Stimulated activated CD4-positive, alpha-beta T cell treated with anti-CD3 and anti-CD28 coated beads, Interleukin-1b, Interleukin-23, amount 100 ng/mL, for 1 hour (primary cell): ENCODE results near the gene CACNG8.
A peak's percentile ranks its signal among the peaks of the same experiment; 100 is the strongest.

ENCODE experiments used
- DNase-seq, 2 donors: peaks; one replicate each; pipeline ENCODE4 v3.0.0-alpha.2; 2020; ENCODE audit warnings: low read depth in 2 of 2

CACNG8 gene

DNA sequence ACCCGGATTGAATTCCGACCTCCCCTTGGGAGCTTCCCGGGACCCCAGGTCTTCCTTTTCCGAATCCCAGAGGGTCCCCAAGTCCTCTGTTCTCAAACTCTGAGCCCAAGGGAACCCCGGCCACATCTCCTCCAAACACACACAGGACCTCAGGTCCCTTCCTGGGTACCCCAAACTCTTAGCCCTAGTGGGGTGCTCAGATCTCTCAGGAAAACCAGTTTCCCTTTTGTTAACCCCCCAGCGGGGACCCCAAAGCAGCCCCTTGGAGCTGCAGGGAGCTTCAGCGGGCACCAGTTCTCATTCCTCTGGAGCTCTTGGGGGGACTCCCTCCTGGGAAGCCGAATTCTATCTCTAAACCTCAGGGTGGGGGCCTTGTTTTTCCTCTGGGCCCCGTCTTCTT is 29.5 kb downstream of the CACNG8 start:
- DNase-seq = no peak

DNA sequence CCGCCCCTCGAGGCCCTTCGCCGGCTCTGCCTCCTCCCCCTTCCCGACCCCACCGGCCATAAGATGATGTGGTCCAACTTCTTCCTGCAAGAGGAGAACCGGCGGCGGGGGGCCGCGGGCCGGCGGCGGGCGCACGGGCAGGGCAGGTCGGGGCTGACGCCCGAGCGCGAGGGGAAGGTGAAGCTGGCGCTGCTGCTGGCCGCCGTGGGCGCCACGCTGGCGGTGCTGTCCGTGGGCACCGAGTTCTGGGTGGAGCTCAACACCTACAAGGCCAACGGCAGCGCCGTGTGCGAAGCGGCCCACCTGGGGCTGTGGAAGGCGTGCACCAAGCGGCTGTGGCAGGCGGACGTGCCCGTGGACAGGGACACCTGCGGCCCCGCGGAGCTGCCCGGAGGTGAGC is 30.1 kb downstream of the CACNG8 start:
- no peak for DNase-seq

DNA sequence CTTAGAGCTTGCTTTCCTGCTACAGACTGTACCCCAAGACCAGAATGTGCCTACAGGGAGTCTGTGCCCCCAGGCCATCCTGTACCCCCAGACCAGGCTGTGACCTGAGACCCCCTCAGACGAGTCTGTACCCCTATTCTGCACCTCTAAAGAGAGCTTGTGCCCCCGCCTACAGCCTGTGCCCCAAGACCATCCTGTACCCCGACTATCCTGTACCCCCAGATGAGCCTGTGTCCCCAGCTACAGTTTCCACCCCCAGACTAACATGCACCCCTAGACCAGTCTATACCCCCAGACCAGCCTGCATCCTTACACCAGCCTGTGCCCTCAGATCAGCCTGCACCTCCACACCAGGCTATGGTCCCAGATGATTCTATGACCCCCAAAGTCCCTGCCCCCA is 30.7 kb downstream of the CACNG8 start:
- DNase-seq = no peak

DNA sequence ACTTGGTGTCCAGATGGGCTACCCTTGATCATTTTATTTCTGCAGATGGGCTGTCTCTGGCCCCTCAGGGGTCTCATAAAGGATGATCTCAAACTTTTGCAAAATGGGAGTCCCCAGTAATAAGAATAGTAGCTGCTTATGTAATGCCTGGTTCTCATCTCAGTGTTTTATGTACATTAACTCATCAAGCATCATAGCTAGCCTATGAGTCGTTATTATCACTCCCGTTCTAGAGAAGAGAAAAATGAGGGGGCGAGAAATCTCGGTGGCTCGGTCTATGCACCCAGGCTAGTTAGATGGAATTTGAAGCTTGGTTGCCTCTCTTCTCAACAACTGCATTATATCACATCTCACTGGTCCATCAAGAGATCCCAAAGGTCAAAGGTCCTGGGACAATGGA is 32.1 kb downstream of the CACNG8 start:
- DNase-seq = no peak

DNA sequence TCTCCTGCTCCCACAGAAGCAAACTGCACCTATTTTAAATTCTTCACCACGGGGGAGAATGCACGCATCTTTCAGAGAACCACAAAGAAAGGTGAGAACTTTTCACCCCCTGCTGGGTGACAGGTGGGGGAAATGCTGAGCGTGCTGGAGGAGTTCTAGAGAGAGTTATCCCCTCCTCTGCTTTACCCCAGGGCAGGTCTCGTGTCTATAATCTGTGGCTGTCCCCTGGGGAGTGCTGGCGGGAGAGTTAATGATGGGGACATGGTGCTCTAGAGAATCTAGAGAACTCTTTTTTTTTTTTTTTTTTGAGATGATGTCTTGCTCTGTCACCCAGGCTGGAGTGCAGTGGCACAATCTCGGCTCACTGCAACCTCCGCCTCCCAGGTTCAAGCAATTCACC is 35.5 kb downstream of the CACNG8 start:
- no peak for DNase-seq

DNA sequence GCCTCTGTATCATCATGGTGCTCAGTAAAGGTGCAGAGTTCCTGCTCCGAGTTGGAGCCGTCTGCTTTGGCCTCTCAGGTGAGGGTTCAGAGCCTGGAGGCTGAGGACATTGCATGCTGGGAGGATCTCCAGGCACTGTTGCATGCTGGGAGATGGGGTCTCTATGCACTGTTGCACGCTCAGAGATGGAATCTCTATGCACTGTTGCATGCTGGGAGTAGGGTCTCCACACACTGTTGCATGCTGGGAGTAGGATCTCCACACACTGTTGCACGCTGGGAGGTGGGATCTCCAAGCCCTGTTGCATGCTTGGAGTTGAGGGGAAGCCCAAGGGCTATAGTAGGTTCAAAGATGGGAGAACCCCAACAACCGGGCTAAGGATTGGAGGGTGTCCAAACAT is 37.0 kb downstream of the CACNG8 start:
- no peak for DNase-seq

DNA sequence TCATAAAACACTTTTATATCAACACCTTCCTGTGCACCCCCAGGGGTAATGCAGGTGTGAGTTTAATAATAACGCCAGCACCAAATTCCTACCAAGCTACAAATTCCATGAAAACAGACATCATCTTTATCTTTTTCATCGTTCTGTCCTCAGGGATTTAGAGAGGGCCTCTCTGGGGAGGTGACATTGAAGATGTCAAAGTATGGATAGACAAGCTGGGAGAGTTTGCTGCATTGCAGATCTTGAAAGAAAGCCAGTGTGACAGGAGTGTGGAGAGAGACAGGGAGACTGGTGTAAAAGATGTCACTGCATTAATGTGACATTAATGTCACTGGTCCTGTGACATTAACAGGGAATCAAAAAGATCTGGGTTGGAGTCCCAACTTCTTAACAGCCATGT is 38.8 kb downstream of the CACNG8 start:
- no peak for DNase-seq

DNA sequence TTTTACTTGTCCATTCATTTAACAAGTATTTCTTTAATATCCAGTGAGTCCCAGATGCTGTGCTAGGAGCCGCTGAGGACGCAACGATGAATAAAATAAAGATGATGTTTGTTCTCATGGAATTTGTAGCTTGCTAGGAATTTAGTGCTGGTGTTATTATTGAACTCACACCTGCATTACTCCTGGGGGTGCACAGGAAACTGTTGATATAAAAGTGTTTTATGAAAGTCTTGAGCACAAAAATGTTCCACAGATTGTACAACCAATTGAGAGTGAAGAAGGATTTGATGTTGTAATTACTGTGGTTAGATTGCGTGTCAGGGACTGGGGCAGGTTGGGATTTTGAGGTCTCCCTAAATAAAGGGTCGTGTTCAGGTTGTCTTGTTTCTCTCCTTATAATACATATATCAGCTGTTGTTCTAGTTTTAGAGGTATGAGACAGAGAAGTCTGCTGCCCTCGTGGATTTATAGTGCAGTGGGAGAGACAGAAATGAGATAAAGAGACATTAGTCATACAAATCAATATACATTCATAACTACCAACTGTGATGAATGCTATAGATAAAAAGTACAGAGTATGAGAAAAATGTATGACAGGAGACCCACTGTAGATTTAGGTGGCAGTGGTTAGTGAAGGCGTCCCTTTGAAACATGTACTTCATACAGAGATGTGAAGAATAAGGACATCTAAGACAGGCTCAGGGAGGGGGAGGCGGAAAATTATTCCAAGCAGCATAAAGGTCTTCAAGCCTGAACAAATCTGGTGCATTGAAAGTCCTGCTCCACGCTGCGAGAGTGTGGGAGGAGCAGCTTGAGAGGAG is 40.0 kb downstream of the CACNG8 start:
- DNase-seq = no peak

DNA sequence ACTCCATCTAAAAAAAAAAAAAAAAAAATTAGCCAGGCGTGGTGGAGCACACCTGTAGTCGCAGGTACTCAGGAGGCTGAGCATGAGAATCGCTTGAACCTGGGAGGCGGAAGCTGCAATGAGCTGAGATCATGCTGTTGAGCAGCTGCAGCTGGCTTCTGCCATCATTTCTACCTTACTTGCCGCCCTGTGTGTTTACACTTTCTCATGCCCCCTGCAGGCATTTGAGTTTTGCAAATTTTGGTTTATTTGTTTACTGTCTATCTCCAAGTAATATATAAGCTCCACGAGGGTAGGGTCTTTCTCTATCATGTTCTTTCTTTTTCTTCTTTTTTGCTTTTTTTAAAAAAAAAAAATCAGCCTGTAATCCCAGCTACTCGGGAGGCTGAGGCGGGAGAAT is 46.7 kb downstream of the CACNG8 start:
- no peak for DNase-seq

DNA sequence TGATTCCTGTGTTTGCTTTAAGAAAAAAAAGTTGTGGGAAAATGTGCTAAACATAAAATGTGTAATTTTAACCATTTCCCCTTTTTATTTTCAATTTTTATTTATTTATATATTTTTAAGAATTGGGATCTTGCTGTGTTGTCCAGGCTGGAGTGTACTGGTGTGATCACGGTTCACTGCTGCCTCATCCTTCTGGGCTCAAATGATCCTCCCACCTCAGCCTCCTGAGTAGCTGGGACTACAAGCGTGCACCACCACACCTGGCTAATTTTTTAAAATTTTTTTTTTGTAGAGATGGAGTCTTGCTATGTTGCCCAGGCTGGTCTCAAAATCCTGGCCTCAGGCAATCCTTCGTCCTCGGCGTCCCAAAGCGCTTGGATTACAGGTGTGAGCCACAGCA is 47.7 kb downstream of the CACNG8 start:
- no peak for DNase-seq

DNA sequence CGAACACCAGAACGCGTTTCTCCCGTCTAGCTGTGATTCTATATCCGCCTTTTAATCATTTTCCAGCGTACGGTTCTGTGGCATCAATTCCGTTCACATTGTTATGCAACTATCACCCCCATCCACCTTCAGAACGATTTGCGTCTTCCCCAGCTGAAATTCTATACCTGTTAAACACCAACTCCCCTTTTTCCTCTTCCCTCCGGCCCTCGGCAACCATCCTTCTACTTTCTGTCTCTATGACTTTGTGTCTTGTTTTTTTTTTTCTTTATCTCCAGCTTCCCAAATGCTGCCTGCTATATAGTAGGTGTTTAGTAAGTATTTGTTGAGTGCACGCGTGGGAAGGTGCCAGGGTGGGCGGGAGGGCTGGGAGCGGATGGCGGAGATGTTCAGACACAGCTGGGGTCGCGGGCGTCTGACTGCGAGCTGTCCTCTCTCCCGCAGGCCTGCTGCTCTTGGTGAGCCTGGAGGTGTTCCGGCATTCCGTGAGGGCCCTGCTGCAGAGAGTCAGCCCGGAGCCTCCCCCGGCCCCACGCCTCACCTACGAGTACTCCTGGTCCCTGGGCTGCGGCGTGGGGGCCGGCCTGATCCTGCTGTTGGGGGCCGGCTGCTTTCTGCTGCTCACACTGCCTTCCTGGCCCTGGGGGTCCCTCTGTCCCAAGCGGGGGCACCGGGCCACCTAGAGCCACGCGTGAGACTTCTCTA is 48.9 kb downstream of the CACNG8 start:
- no peak for DNase-seq

DNA sequence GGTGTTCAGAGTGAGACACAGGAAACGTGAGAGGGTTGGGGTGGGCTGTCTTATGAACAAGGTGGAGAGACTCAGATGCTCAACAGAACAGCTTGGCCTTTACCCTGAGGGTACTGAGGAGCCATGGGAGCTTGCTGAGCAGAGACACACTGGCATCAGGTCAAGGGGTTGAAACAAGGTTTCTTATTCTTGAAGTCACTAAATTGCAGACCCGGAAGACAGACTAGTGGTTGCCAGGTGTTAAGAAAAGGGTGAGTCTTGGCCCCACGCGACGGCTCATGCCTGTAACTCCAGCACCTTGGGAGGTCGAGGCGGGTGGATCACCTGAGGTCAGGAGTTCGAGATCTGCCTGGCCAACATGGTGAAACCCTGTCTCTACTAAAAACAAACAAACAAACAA is 51.1 kb downstream of the CACNG8 start:
- no peak for DNase-seq

DNA sequence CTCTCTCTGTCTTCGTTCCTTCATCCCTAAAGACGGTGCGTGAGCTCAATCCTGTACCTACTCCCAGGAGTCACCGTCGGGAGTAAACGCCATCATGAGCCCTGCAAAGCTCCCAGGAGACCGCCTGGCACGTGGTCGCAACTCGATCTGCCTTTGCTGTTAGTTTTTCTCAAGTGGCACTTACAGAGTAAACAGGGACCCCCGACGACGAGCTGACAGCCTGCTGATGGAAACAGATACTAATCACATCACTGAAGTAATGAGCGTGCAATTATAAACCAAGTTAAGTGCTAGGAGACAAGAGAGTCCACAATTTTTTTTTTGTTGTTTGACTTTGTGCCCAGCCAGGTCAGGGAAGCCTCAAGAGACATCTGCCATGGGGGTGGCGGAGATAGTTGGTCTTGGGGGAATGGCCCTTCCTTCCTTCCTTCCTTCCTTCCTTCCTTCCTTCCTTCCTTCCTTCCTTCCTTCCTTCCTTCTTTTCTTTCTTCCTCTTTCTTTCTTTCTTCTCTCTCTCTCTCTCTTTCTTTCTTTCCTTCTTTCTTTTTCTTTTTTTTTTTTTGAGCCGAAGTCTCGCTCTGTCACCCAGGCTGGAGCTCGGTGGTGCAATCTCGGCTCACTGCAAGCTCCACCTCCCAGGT is 52.3 kb downstream of the CACNG8 start:
- no peak for DNase-seq

DNA sequence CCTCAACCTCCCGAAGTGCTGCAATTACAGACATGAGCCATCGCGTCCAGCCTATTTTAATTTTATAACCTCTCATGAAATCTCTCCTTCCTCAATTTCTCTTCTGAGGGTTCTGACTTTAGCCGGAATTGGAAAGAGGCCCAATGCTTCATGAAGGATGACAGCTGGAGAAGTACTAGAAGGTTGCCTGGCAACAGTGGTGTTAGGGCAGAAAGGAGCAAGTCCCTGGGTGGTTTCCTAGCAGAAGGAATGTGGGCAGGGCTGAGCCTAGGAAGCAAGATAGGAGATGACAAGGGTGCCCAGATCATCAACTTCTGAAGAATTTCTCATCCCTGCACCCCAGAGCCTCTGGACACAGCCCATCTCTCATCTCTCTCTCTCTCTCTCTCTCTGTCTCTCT is 54.5 kb downstream of the CACNG8 start:
- no peak for DNase-seq

DNA sequence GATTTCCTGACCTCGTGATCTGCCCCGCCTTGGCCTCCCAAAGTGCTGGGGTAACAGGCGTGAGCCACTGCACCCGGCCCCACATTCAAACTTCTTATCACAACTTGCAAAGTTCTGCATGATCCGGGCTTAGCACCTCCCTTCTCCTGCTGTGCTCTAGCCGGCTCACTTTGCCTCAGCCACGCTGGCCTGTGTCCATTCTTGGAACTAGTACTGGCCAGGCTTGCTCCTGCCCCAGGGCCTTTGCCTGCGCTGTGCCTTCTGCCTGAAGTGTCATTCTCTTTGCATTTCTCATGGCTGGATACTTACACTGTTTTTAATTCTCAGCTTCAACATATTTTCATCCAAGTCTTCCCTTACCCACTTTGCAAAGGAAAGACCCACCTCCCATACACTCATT is 58.6 kb downstream of the CACNG8 start:
- DNase-seq = no peak

DNA sequence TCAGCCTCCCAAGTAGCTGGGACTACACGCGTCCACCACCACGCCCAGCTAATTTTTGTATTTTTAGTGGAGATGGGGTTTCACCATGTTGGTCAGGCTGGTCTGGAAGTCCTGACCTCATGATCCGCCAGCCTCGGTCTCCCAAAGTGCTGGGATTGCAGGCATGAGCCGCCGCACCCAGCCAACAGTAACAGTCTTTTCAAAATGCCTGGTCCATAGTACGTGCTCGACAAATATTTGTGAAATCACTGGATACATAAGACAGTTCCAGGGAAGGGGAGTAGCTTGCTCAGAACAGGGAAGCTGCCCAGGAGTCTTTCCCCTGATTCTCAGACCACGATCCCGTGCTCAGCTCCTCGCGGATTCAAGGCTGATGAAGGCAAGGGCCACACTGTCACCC is 59.2 kb downstream of the CACNG8 start:
- no peak for DNase-seq

DNA sequence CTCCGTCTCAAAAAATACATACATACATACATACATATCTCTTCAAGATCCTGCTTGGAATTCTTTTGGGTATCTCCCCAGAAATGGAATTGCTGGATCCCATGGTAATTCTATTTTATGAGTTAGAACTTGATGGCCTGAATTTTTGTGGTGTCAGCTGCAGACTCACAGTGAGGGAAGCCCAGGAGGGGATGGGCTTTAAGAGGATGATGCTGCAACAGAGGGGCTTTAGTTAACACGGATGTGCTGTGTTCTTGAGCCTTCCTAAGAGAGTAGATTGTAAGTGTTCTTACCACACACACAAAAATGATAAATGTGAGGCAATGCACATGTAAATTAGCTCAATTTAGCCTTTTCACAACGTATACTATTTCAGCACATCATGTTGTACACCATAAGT is 60.5 kb downstream of the CACNG8 start:
- DNase-seq = no peak

DNA sequence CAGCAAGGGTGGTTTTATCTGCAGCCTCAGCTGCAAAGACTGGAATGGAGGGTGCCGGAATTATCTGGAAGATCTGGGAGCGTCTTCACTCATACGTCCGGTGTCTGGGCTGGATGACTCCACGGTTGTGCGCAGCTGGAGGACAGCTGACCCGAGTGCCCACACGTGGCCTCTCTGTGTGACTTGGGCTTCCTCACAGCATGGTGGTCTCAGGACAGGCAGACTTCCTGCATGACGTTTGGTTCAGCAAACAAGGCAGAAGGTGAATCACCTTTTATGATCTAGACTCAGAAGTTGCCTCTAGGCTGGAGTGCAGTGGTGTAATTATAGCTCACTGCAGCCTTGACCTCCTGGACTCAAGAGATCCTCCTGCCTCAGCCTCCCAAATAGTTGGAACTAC is 61.9 kb downstream of the CACNG8 start:
- no peak for DNase-seq

DNA sequence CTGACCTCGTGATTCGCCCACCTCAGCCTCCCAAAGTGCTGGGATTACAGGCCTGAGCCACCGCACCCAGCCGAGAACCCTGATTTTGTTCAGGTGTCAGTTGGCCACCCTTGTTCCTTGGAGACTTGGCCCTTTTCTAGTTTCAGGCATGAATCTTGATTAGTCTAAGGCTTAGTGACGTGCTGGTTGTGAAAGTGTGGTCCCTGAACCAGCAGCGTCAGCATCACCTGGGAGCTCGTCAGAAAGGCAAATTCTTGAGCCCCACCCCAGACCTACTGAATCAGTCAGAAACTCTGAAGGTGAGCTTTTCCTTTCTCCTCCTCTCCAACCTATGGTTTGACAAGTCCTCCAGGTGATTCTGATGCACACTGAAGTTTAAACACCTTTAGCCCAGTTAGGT is 63.9 kb downstream of the CACNG8 start:
- DNase-seq = no peak

DNA sequence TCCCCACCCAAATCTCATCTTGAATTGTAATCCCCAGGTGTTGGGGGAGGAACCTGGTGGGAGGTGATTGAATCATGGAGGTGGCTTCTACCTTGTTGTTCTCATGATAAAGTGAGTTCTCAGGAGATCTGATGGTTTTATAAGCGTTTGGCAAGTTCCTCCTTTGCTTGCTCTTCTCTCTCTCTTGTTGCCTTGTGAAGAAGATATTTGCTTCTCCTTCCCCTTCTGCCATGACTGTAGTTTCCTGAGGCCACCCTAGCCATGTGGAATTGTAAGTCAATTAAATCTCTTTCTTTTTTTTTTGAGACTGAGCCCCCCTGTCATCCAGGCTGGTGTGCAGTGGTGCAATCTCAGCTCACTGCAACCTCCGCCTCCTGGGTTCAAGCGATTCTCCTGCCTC is 66.6 kb downstream of the CACNG8 start:
- no peak for DNase-seq

DNA sequence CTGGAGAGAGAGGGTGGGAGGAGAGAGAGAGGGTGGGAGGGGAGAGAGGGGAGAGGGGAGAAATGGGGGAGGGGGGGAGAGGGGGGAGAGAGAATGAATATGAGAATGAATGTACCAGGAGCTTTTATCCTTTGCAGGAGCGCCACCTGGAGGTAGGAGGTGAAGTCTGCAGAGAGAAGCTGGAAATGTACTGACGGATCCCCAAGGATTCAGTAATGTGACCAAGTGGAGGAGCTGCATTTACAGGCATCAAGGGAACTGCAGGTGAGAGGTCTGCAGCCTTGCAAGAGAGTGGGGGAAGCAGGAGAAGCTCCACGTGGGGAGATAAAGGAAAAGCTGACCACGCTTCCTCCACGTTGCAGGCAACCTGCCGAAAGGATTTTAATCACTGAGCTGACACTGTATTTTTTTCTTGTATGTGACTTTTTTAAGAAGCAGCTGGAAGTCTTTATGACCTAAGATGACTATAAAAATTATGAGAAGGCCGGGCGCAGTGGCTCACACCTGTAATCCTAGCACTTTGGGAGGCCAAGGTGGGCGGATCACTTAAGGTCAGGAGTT is 67.3 kb downstream of the CACNG8 start:
- peak in 1 of 2 donors; percentile 18 for DNase-seq

DNA sequence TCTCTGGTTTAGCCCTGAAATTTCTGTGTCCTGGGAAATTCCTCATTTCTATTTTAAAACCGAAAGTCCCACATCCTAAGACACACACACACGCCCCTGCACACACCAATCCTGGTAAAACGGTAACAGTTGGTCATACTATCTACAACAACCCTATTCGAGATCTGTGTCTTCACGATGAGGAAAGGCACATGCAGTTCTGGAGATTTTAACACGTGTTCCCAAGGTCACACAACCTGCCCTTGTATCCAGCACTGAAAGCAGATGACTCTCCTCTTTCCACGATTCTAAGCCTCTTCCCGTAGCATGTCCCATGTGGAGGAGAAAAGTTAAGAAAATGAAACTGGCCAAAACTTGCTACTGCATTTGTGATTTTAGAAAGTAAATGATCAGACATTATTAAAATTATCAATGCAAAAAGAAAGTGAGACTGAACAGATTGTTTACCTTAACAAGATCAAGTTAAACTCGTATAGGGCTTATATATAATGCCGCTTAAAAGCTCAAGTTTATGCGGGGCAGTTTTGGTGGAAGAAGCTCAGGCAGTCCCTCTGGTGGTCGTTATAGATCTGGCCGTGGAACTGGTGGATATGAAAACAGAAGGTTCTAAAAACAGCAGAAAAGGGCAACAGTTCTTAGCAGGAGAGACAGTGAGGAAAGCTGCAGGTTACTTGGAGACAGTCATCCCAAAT is 68.3 kb downstream of the CACNG8 start:
- DNase-seq = no peak
